CD4-positive, alpha-beta memory T cell (primary cell): ENCODE results near the gene HHATL. TPM values are rescaled to one million over a fixed set of nuclear protein-coding genes. Genes with fewer than 3 reads are reported as not detected.

Experiments used
- CTCF ChIA-PET: fragments of 350-600 bp; sonication (Branson Sonifier 250); formaldehyde crosslinking; loops from one replicate; lab custom pipeline; 2021; ENCODE audit warnings: inconsistent platforms; ENCODE audit not compliant: partially characterized antibody; lab: Charles Lee
- POLR2A ChIA-PET: fragments of 350-600 bp; sonication (Branson Sonifier 250); formaldehyde crosslinking; loops from one replicate; lab custom pipeline; 2021; ENCODE audit not compliant: partially characterized antibody; lab: Charles Lee
- DNase-seq, 5 donors: peaks; one replicate each; pipeline versions ENCODE4 v3.0.0 to v3.0.0-alpha.2; 2020 to 2022; ENCODE audit warnings: mixed read lengths in 1 of 5
- H3K27ac ChIP-seq: one replicate; pipeline ENCODE4 v1.7.0; 2013; ENCODE audit warnings: low read depth, low read length
- H3K27me3 ChIP-seq: 2 replicates; pipeline ENCODE4 v1.7.0; 2013; ENCODE audit warnings: mild to moderate bottlenecking, low read length, moderate library complexity; ENCODE audit not compliant: insufficient read depth
- H3K36me3 ChIP-seq: 2 replicates; pipeline ENCODE4 v1.7.0; 2013; ENCODE audit warnings: mild to moderate bottlenecking, low read length, moderate library complexity; ENCODE audit not compliant: insufficient read depth
- H3K4me1 ChIP-seq: 2 replicates; pipeline ENCODE4 v1.7.0; 2013; ENCODE audit warnings: mild to moderate bottlenecking, low read length, moderate library complexity; ENCODE audit not compliant: insufficient read depth
- H3K4me3 ChIP-seq, 2 donors: one replicate each; pipeline ENCODE4 v1.7.0; 2013; ENCODE audit warnings: low read length in 2 of 2, mild to moderate bottlenecking in 1 of 2
- H3K9me3 ChIP-seq, 2 donors: one replicate each; pipeline ENCODE4 v1.7.0; 2013; ENCODE audit warnings: low read length in 2 of 2, control low read depth in 1 of 2; ENCODE audit not compliant: control insufficient read depth in 1 of 2
- H3K27ac Mint-ChIP-seq, 7 donors: one replicate each; pipeline ENCODE4 v1.8.0; 2020 to 2021; ENCODE audit warnings: mixed read lengths in 7 of 7, mild to moderate bottlenecking in 6 of 7, inconsistent platforms in 3 of 7, moderate library complexity in 3 of 7
- H3K27me3 Mint-ChIP-seq, 2 donors: one replicate each; pipeline ENCODE4 v1.8.0; 2020 to 2021; ENCODE audit warnings: mixed read lengths in 2 of 2
- H3K36me3 Mint-ChIP-seq, 2 donors: one replicate each; pipeline ENCODE4 v1.8.0; 2020 to 2021; ENCODE audit warnings: mixed read lengths in 2 of 2, inconsistent platforms in 1 of 2, mild to moderate bottlenecking in 1 of 2
- H3K4me1 Mint-ChIP-seq, 4 donors: one replicate each; pipeline ENCODE4 v1.8.0; 2020 to 2021; ENCODE audit warnings: mixed read lengths in 4 of 4, mild to moderate bottlenecking in 1 of 4
- H3K4me3 Mint-ChIP-seq, 8 donors: one replicate each; pipeline ENCODE4 v1.8.0; 2020 to 2021; ENCODE audit warnings: mixed read lengths in 8 of 8, mild to moderate bottlenecking in 7 of 8, moderate library complexity in 6 of 8, inconsistent platforms in 3 of 8
- H3K9me3 Mint-ChIP-seq, 8 donors: one replicate each; pipeline ENCODE4 v1.8.0; 2020 to 2021; ENCODE audit warnings: mixed read lengths in 8 of 8, mild to moderate bottlenecking in 5 of 8, inconsistent platforms in 3 of 8, moderate library complexity in 1 of 8
- intact Hi-C: fragments of 100-400 bp; cut with micrococcal nuclease; formaldehyde crosslinking; loops from one replicate; pipeline ENCODE4 v1.15.1; 2023
- polyA plus RNA-seq, 2 donors: library from polyadenylated mRNA; unstranded; fragments of 300-500 nt; fragmentation: Illumina TruSeq; gene quantifications; one replicate each; pipeline ENCODE4 v1.2.3, GENCODE V29; 2021
- total RNA-seq, 2 experiments: library from RNA; stranded (reverse); gene quantifications; one replicate each; pipeline ENCODE4 v1.2.3, GENCODE V29; 2021

The HHATL gene
- total and polyA plus RNA-seq, 4 experiments from 2014 or later = not detected

DNA sequence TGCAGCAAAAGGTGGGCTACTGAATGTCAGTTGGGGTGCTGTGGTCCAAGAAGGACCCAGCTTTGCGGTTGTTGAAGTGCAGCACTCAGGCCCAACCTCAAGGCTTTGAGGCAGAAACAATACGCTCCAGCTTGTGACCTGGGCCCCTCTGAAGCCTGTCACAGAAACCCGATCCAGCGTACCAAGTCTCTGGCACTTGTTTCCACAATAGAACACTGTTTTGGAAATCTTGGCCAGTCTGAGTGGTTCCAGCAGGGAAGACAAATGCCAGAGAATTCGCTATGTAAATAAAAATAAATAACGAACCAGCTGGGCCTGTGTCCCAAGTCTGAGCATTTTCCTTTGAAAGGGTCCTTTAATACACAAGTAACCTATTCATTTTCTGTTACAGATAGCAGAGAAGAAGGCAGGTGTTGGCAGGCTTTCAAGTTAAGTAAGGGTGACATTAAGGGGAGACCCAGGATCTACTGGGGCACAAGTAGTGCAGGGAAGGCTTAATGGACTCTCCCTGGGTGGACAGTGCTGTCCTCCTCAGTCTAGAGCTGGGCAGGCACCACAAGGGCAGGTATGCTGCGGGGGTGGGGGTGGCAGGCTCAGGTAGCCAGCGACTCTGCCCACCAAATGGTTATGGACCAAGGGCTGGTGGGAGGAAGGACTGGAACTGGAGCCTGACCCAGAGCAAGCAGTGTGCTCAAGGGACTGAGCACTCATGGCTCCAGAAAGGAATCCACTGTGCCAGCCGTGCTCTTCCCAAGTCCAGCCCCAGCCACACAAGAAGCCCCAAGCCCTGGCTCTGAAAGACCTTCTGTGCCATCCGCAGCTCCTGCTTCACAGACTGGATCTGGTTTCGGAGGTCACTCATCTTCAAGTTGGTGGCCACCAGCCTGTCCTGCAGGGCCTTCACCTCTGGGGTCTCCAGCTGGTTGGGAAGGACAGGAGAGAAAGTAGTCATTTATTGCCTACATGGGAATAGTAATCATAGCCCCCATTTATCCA lies 44.2 kb upstream of the HHATL start:
- POLR2A ChIA-PET = interaction anchor here (1.0 to 2.9 kb wide), 4 partner anchors 92 to 244 kb away, joined by 3 to 12 read pairs (median 8); partner anchors contain the start of genes SEC22C and VIPR1
- DNase-seq = no peak
- no peaks in the 10 kb centered on the region for H3K36me3 ChIP-seq
- Mint-ChIP-seq H3K9me3 (no peaks in the 10 kb centered on the region), H3K36me3 (no peaks in the 10 kb centered on the region), H3K4me3 (peak overlapping the region in 5 of 8 donors; percentile 66 to 78 (median 72)), H3K4me1 (peaks cover 22 to 50% (median 35%) of the 10 kb centered on the region in 4 donors), H3K27me3 (no peaks in the 10 kb centered on the region), H3K27ac (peak overlapping the region; percentile 68 to 90 (median 78))
- H3K27me3 ChIP-seq = no peaks in the 10 kb centered on the region
- intact Hi-C loops = loop anchor here (10.0 kb wide), 1 partner anchor 92 kb away; the partner anchor contains the start of gene ZBTB47
- no peak overlapping the region for H3K4me3 ChIP-seq
- CTCF ChIA-PET = interaction anchor here (0.7 to 8.9 kb wide), 10 partner anchors 10 to 245 kb away, joined by 3 to 76 read pairs (median 6); partner anchors contain the start of genes SEC22C and VIPR1
- peak overlapping the region; percentile 32 for H3K27ac ChIP-seq
- no peaks in the 10 kb centered on the region for H3K9me3 ChIP-seq
- peaks cover 24% of the 10 kb centered on the region for H3K4me1 ChIP-seq

DNA sequence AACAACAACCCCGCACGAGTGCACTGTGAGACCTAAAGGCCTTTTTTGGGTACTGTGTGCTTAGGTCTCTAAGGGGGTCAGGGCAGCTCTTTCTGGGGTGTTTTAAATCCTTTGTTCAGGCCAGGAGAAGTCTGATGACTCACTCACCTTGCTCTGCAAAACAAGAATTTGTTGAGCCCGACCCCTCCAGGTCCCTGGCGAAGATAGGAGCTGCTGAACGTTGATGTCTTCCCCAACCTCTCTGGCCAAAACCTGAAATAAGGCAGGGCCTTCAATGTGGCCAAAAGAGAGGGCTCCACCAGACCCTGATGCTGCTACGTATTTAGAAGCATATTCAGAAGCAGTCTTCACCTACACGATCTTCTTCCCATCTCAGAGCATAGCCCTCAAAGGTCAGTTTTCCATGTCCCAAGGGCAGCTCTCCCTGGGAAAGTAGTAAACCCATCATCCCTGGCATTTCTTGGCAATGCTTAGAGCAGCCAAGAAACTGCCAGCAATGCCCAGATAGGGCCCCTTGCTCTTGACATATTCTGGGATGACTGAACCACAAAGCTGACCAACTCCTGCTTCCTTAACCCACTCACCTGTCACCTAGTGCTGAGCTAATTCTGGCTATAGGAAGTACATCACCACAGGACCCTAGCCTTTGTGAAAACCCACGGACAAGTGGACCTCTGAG lies 43.3 kb upstream of the HHATL start:
- no peaks in the 10 kb centered on the region for H3K36me3 Mint-ChIP-seq
- no peak overlapping the region for H3K27ac ChIP-seq
- intact Hi-C loops = loop anchor here (10.0 kb wide), 1 partner anchor 91 kb away; the partner anchor contains the start of gene ZBTB47
- peaks cover 22 to 50% (median 33%) of the 10 kb centered on the region in 4 donors for H3K4me1 Mint-ChIP-seq
- H3K4me3 ChIP-seq = no peak overlapping the region
- ChIA-PET POLR2A (interaction anchor here (1.0 to 2.9 kb wide), 2 partner anchors 91 to 164 kb away, joined by 3 to 12 read pairs; partner anchors contain the start of gene SEC22C), CTCF (interaction anchor here (0.7 to 8.9 kb wide), 20 partner anchors 11 to 244 kb away, joined by 3 to 76 read pairs (median 3); partner anchors contain the start of genes NKTR, SEC22C and VIPR1)
- no peaks in the 10 kb centered on the region for H3K9me3 Mint-ChIP-seq
- no peak overlapping the region for H3K4me3 Mint-ChIP-seq
- peaks cover 24% of the 10 kb centered on the region for H3K4me1 ChIP-seq
- no peaks in the 10 kb centered on the region for H3K9me3 ChIP-seq
- no peaks in the 10 kb centered on the region for H3K36me3 ChIP-seq
- H3K27me3 Mint-ChIP-seq = no peaks in the 10 kb centered on the region
- peak overlapping the region in 4 of 7 donors; percentile 13 to 68 (median 41) for H3K27ac Mint-ChIP-seq
- H3K27me3 ChIP-seq = no peaks in the 10 kb centered on the region
- no peak for DNase-seq

- no peak overlapping the region for H3K4me3 ChIP-seq
- Mint-ChIP-seq H3K36me3 (no peaks in the 10 kb centered on the region), H3K4me3 (no peak overlapping the region), H3K27ac (peak overlapping the region in 3 of 7 donors; percentile 11 to 46 (median 29)), H3K4me1 (peaks cover 22 to 49% (median 33%) of the 10 kb centered on the region in 4 donors), H3K27me3 (no peaks in the 10 kb centered on the region), H3K9me3 (no peaks in the 10 kb centered on the region)
- H3K36me3 ChIP-seq = no peaks in the 10 kb centered on the region
- DNase-seq = no peak
- H3K27me3 ChIP-seq = no peaks in the 10 kb centered on the region
- H3K27ac ChIP-seq = no peak overlapping the region
- H3K9me3 ChIP-seq = no peaks in the 10 kb centered on the region
- ChIA-PET POLR2A (interaction anchor here (1.7 to 2.9 kb wide), 3 partner anchors 145 to 243 kb away, joined by 5 to 12 read pairs (median 7); partner anchors contain the start of genes NKTR, SEC22C and VIPR1), CTCF (interaction anchor here (0.7 to 8.9 kb wide), 20 partner anchors 8 to 243 kb away, joined by 3 to 76 read pairs (median 3); partner anchors contain the start of genes NKTR, SEC22C and VIPR1)
- intact Hi-C loops = loop anchor here (10.0 kb wide), 1 partner anchor 91 kb away; the partner anchor contains the start of gene ZBTB47
- H3K4me1 ChIP-seq = peaks cover 24% of the 10 kb centered on the region
Observed at GRCh38 chr3:42745291-42745745, 42.7 kb upstream of the HHATL start.

- no peaks in the 10 kb centered on the region for H3K36me3 ChIP-seq
- intact Hi-C loops = loop anchor here (10.0 kb wide), 1 partner anchor 89 kb away; the partner anchor contains the start of gene ZBTB47
- H3K4me1 ChIP-seq = peaks cover 21% of the 10 kb centered on the region
- no peaks in the 10 kb centered on the region for H3K27me3 ChIP-seq
- no peaks in the 10 kb centered on the region for H3K27me3 Mint-ChIP-seq
- no peak overlapping the region for H3K4me3 Mint-ChIP-seq
- H3K4me1 Mint-ChIP-seq = peaks cover 16 to 34% (median 25%) of the 10 kb centered on the region in 4 donors
- H3K36me3 Mint-ChIP-seq = no peaks in the 10 kb centered on the region
- no peaks in the 10 kb centered on the region for H3K9me3 Mint-ChIP-seq
- no peak overlapping the region for H3K4me3 ChIP-seq
- H3K27ac ChIP-seq = no peak overlapping the region
- ChIA-PET CTCF (interaction anchor here (1.0 to 8.9 kb wide), 9 partner anchors 8 to 171 kb away, joined by 3 to 76 read pairs (median 4); partner anchors contain the start of gene SEC22C), POLR2A (interaction anchor here (1.7 to 2.9 kb wide), 3 partner anchors 143 to 241 kb away, joined by 5 to 12 read pairs (median 7); partner anchors contain the start of genes NKTR, SEC22C and VIPR1)
- H3K27ac Mint-ChIP-seq = peak overlapping the region in 1 of 7 donors; percentile 68
- DNase-seq = no peak
- no peaks in the 10 kb centered on the region for H3K9me3 ChIP-seq
Observed at GRCh38 chr3:42743204-42743995, 40.8 kb upstream of the HHATL start.

- Mint-ChIP-seq H3K27me3 (no peaks in the 10 kb centered on the region), H3K4me1 (peaks cover 9 to 27% (median 18%) of the 10 kb centered on the region in 4 donors), H3K4me3 (no peak overlapping the region), H3K27ac (peak overlapping the region in 1 of 7 donors; percentile 2), H3K36me3 (no peaks in the 10 kb centered on the region), H3K9me3 (no peaks in the 10 kb centered on the region)
- Histone ChIP-seq H3K4me1 (peaks cover 14% of the 10 kb centered on the region), H3K27me3 (no peaks in the 10 kb centered on the region), H3K36me3 (no peaks in the 10 kb centered on the region), H3K4me3 (no peak overlapping the region), H3K27ac (no peak overlapping the region), H3K9me3 (no peaks in the 10 kb centered on the region)
- POLR2A ChIA-PET = no interaction called here
- intact Hi-C loops = loop anchor here (10.0 kb wide), 1 partner anchor 88 kb away; the partner anchor contains the start of gene ZBTB47
- CTCF ChIA-PET = interaction anchor here (0.7 to 8.9 kb wide), 6 partner anchors 14 to 209 kb away, joined by 3 to 76 read pairs (median 4); partner anchors contain the start of gene SEC22C
- DNase-seq = no peak
Observed at GRCh38 chr3:42742688-42743087, 40.1 kb upstream of the HHATL start.

- Mint-ChIP-seq H3K4me1 (peaks cover 5 to 23% (median 13%) of the 10 kb centered on the region in 4 donors), H3K9me3 (no peaks in the 10 kb centered on the region), H3K27ac (peak overlapping the region in 1 of 7 donors; percentile 2), H3K4me3 (no peak overlapping the region), H3K36me3 (no peaks in the 10 kb centered on the region), H3K27me3 (no peaks in the 10 kb centered on the region)
- ChIA-PET POLR2A (no interaction called here), CTCF (interaction anchor here (0.7 to 8.9 kb wide), 6 partner anchors 15 to 209 kb away, joined by 3 to 76 read pairs (median 4); partner anchors contain the start of gene SEC22C)
- Histone ChIP-seq H3K27ac (no peak overlapping the region), H3K27me3 (no peaks in the 10 kb centered on the region), H3K9me3 (no peaks in the 10 kb centered on the region), H3K36me3 (no peaks in the 10 kb centered on the region), H3K4me1 (peaks cover 10% of the 10 kb centered on the region), H3K4me3 (no peak overlapping the region)
- intact Hi-C loops = loop anchor here (10.0 kb wide), 1 partner anchor 87 kb away; the partner anchor contains the start of gene ZBTB47
- no peak for DNase-seq
Observed at GRCh38 chr3:42742259-42742658, 39.7 kb upstream of the HHATL start.
